DND-41 (cell line): ENCODE data around the gene MRPS35.

ENCODE experiments used
- EZH2 ChIP-seq: IDR thresholded peaks from 3 replicates; pipeline ENCODE4 v1.6.1; 2012; ENCODE audit warnings: borderline replicate concordance, low read depth, mild to moderate bottlenecking, moderate library complexity, low read length, inconsistent platforms; ENCODE audit not compliant: severe bottlenecking
- TF ChIP-seq, protein P1 (sequence below): IDR thresholded peaks from 2 replicates; pipeline ENCODE4 v1.5.1; 2012; ENCODE audit warnings: borderline replicate concordance, low read length, moderate library complexity, mild to moderate bottlenecking; ENCODE audit not compliant: poor library complexity, severe bottlenecking; ENCODE audit errors: extremely low read depth

DNA sequence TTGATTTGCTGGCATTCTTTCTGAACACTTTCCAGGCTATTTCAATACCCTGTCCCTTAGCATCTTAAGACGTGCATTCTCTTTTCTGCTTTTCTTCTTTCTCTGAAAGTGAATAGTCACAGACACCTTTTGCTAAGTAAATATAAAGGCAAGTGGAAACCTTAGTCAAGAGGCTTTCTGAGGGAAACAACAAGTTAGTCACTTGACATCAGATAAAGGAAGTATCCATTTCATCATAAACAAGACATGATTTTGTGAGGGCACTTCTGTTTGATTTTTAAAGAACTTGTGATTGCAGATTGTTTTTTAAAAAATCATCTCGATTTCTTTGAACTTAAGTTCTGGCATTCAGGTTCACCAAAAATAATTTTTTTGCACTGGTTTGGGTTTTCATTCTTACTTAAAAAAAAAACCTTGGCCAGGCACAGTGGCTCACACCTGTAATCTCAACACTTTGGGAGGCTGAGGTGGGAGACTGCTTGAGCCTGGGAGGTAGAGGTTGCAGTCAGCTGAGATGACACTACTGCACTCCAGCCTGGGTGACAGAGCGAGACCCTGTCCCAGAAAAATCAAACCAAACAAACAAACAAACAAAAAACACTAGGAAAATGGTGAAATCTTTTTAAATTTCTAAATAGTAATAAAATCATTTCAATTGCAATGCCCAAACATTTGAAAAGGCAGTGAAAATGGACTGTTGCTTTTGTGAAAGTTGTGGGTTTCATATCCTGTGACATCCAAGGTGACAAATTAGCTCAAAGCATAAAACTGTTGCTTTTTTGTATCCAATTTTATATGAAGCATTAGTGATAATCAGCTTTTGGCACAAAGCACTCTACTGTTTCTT is 61.1 kb downstream of the MRPS35 start:
- TF ChIP-seq, protein P1, sequence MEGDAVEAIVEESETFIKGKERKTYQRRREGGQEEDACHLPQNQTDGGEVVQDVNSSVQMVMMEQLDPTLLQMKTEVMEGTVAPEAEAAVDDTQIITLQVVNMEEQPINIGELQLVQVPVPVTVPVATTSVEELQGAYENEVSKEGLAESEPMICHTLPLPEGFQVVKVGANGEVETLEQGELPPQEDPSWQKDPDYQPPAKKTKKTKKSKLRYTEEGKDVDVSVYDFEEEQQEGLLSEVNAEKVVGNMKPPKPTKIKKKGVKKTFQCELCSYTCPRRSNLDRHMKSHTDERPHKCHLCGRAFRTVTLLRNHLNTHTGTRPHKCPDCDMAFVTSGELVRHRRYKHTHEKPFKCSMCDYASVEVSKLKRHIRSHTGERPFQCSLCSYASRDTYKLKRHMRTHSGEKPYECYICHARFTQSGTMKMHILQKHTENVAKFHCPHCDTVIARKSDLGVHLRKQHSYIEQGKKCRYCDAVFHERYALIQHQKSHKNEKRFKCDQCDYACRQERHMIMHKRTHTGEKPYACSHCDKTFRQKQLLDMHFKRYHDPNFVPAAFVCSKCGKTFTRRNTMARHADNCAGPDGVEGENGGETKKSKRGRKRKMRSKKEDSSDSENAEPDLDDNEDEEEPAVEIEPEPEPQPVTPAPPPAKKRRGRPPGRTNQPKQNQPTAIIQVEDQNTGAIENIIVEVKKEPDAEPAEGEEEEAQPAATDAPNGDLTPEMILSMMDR = no peak
- no peak for TF ChIP-seq EZH2
